SK-N-SH treated with all-trans-retinoic acid at 6 μM for 48 hours (cell line): ENCODE results near the gene ARHGEF12.

Experiments
- ATAC-seq: fragments of 200-7000 bp; cut with Tn5 transposase; 3 replicates; pipeline ENCODE4 v1.9.1; 2020; ENCODE audit warnings: mild to moderate bottlenecking, moderate library complexity
- ARNTL ChIP-seq: fragments of 450-650 bp; formaldehyde crosslinking; IDR thresholded peaks from 2 replicates; pipeline ENCODE4 v1.5.0; 2020; ENCODE audit warnings: low read depth, mild to moderate bottlenecking, moderate library complexity, borderline replicate concordance
- BACH2 ChIP-seq: fragments of 250-450 bp; sonication (Bioruptor Pico); IDR thresholded peaks from 2 replicates; pipeline ENCODE4 v1.9.0; 2021; ENCODE audit warnings: mild to moderate bottlenecking, borderline replicate concordance
- CSDC2 ChIP-seq: fragments of 250-450 bp; sonication (Bioruptor Pico); IDR thresholded peaks from 2 replicates; pipeline ENCODE4 v1.5.0; 2020; ENCODE audit warnings: mild to moderate bottlenecking, moderate library complexity
- GLIS3 ChIP-seq: fragments of 250-450 bp; sonication (Bioruptor Pico); IDR thresholded peaks from 2 replicates; pipeline ENCODE4 v1.5.0; 2020; ENCODE audit warnings: mild to moderate bottlenecking, moderate library complexity
- ISL1 ChIP-seq: fragments of 250-450 bp; sonication (Bioruptor Pico); IDR thresholded peaks from 2 replicates; pipeline ENCODE4 v2.1.2; 2022; ENCODE audit warnings: mild to moderate bottlenecking, moderate library complexity
- OSR1 ChIP-seq: fragments of 250-450 bp; sonication (Bioruptor Pico); IDR thresholded peaks from 2 replicates; pipeline ENCODE4 v1.8.0; 2022; ENCODE audit warnings: moderate library complexity, mild to moderate bottlenecking, inconsistent platforms
- PPARA ChIP-seq: fragments of 250-450 bp; sonication (Bioruptor Pico); IDR thresholded peaks from 2 replicates; pipeline ENCODE4 v1.5.0; 2020; ENCODE audit warnings: mild to moderate bottlenecking, borderline replicate concordance
- RARB ChIP-seq: fragments of 250-450 bp; sonication (Bioruptor Pico); IDR thresholded peaks from 2 replicates; pipeline ENCODE4 v1.8.0; 2021; ENCODE audit warnings: mild to moderate bottlenecking, moderate library complexity
- SNAI2 ChIP-seq: fragments of 250-450 bp; sonication (Bioruptor Pico); IDR thresholded peaks from 2 replicates; pipeline ENCODE4 v1.5.0; 2020; ENCODE audit warnings: mild to moderate bottlenecking, moderate library complexity
- TCF4 ChIP-seq: fragments of 250-450 bp; sonication (Bioruptor Pico); IDR thresholded peaks from 2 replicates; pipeline ENCODE4 v1.8.0; 2021; ENCODE audit warnings: mild to moderate bottlenecking, moderate library complexity, borderline replicate concordance
- TOX ChIP-seq: fragments of 250-450 bp; sonication (Bioruptor Pico); IDR thresholded peaks from 2 replicates; pipeline ENCODE4 v1.8.0; 2021; ENCODE audit warnings: mild to moderate bottlenecking, moderate library complexity, borderline replicate concordance
- ZC3H10 ChIP-seq: fragments of 250-450 bp; sonication (Bioruptor Pico); IDR thresholded peaks from 2 replicates; pipeline ENCODE4 v1.5.1; 2021; ENCODE audit warnings: mild to moderate bottlenecking, moderate library complexity
- ZFP3 ChIP-seq: fragments of 250-450 bp; sonication (Bioruptor Pico); IDR thresholded peaks from 2 replicates; pipeline ENCODE4 v1.5.0; 2020; ENCODE audit warnings: mild to moderate bottlenecking, moderate library complexity
- ZFP30 ChIP-seq: fragments of 450-650 bp; formaldehyde crosslinking; IDR thresholded peaks from 2 replicates; pipeline ENCODE4 v1.5.0; 2022; ENCODE audit warnings: mild to moderate bottlenecking, moderate library complexity
- ZNF565 ChIP-seq: fragments of 450-650 bp; formaldehyde crosslinking; conservative IDR thresholded peaks from 2 replicates; pipeline ENCODE4 v1.5.0; 2020; ENCODE audit warnings: low read depth, mild to moderate bottlenecking, moderate library complexity
- ZNF70 ChIP-seq: fragments of 450-650 bp; formaldehyde crosslinking; IDR thresholded peaks from 2 replicates; pipeline ENCODE4 v1.5.0; 2020; ENCODE audit warnings: mild to moderate bottlenecking, moderate library complexity
- ZNF8 ChIP-seq: fragments of 450-650 bp; formaldehyde crosslinking; IDR thresholded peaks from 2 replicates; pipeline ENCODE4 v1.5.0; 2020; ENCODE audit warnings: mild to moderate bottlenecking, moderate library complexity
- TF ChIP-seq, protein P1 (sequence below): fragments of 250-450 bp; sonication (Bioruptor Pico); IDR thresholded peaks from 2 replicates; pipeline ENCODE4 v1.5.0; 2020; ENCODE audit warnings: mild to moderate bottlenecking, moderate library complexity
- TF ChIP-seq, protein P2 (sequence below): fragments of 250-450 bp; sonication (Bioruptor Pico); IDR thresholded peaks from 2 replicates; pipeline ENCODE4 v1.5.1; 2021; ENCODE audit warnings: mild to moderate bottlenecking, moderate library complexity
- TF ChIP-seq, protein P3 (sequence below): fragments of 250-450 bp; sonication (Bioruptor Pico); IDR thresholded peaks from 2 replicates; pipeline ENCODE4 v1.5.1; 2020; ENCODE audit warnings: low read depth, mild to moderate bottlenecking, moderate library complexity

ARHGEF12 gene

DNA sequence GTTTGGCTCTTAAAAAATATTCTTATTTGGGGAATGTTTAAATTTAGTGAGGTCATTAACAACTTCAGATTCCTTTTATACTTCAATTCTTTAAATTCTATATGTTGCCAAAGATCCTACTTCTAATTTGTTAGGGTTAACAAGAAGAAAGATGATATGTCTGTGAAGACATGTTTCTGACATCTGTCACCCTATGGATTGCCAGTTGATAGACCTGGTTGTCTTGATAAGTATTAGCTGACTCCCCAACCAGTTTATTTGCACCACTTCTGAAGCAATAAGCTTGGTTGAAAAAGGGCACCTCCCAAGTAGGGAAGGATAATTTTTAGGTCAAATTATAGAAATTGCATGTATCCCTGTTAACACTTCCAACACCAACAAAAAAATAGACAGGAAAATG is 29.3 kb downstream of the ARHGEF12 start:
- no peak for TF ChIP-seq OSR1 (CRISPR knock-in tag)
- no peak for TF ChIP-seq ZFP30 (CRISPR knock-in tag)
- TF ChIP-seq BACH2 (CRISPR knock-in tag): no peak
- TF ChIP-seq ISL1 (CRISPR knock-in tag): no peak
- TF ChIP-seq RARB (CRISPR knock-in tag): no peak
- TF ChIP-seq, protein P1, sequence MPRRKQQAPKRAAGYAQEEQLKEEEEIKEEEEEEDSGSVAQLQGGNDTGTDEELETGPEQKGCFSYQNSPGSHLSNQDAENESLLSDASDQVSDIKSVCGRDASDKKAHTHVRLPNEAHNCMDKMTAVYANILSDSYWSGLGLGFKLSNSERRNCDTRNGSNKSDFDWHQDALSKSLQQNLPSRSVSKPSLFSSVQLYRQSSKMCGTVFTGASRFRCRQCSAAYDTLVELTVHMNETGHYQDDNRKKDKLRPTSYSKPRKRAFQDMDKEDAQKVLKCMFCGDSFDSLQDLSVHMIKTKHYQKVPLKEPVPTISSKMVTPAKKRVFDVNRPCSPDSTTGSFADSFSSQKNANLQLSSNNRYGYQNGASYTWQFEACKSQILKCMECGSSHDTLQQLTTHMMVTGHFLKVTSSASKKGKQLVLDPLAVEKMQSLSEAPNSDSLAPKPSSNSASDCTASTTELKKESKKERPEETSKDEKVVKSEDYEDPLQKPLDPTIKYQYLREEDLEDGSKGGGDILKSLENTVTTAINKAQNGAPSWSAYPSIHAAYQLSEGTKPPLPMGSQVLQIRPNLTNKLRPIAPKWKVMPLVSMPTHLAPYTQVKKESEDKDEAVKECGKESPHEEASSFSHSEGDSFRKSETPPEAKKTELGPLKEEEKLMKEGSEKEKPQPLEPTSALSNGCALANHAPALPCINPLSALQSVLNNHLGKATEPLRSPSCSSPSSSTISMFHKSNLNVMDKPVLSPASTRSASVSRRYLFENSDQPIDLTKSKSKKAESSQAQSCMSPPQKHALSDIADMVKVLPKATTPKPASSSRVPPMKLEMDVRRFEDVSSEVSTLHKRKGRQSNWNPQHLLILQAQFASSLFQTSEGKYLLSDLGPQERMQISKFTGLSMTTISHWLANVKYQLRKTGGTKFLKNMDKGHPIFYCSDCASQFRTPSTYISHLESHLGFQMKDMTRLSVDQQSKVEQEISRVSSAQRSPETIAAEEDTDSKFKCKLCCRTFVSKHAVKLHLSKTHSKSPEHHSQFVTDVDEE (CRISPR knock-in tag): no peak
- no peak for TF ChIP-seq ZNF70 (CRISPR knock-in tag)
- TF ChIP-seq SNAI2 (CRISPR knock-in tag): no peak
- no peak for TF ChIP-seq TOX (CRISPR knock-in tag)
- no peak for ATAC-seq

DNA sequence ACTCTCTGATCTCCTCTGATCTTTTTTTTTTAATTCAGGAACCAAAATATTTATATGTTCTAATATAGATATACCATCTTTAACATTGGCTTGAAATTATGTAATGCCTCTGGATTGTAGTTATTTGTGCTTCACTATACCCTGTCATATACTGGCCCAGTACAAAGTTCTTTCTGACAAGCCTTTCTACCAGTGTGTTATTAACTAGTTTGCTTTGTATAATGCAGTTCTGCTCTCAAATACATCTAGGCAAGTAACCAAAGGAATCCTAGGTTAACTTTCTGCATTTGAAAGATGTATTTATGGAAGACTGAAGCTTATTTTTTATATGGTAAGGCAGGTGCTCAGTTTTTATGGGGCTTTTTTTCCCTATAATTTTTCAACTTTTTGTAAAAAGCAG is 36.1 kb downstream of the ARHGEF12 start:
- peak; percentile 55; the same call in 2 of the 3 replicates for ATAC-seq
- TF ChIP-seq, protein P2, sequence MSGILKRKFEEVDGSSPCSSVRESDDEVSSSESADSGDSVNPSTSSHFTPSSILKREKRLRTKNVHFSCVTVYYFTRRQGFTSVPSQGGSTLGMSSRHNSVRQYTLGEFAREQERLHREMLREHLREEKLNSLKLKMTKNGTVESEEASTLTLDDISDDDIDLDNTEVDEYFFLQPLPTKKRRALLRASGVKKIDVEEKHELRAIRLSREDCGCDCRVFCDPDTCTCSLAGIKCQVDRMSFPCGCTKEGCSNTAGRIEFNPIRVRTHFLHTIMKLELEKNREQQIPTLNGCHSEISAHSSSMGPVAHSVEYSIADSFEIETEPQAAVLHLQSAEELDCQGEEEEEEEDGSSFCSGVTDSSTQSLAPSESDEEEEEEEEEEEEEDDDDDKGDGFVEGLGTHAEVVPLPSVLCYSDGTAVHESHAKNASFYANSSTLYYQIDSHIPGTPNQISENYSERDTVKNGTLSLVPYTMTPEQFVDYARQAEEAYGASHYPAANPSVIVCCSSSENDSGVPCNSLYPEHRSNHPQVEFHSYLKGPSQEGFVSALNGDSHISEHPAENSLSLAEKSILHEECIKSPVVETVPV: no peak
- TF ChIP-seq GLIS3 (CRISPR knock-in tag): no peak
- TF ChIP-seq, protein P1 (CRISPR knock-in tag): no peak
- no peak for TF ChIP-seq TCF4
- no peak for TF ChIP-seq RARB (CRISPR knock-in tag)
- TF ChIP-seq ZNF70 (CRISPR knock-in tag): no peak
- TF ChIP-seq ZC3H10 (CRISPR knock-in tag): no peak
- no peak for TF ChIP-seq ZNF8 (CRISPR knock-in tag)
- TF ChIP-seq ARNTL (CRISPR knock-in tag): no peak
- TF ChIP-seq ZNF565 (CRISPR knock-in tag): no peak
- TF ChIP-seq ZFP3 (CRISPR knock-in tag): no peak
- no peak for TF ChIP-seq OSR1 (CRISPR knock-in tag)
- no peak for TF ChIP-seq ISL1 (CRISPR knock-in tag)
- TF ChIP-seq, protein P3, sequence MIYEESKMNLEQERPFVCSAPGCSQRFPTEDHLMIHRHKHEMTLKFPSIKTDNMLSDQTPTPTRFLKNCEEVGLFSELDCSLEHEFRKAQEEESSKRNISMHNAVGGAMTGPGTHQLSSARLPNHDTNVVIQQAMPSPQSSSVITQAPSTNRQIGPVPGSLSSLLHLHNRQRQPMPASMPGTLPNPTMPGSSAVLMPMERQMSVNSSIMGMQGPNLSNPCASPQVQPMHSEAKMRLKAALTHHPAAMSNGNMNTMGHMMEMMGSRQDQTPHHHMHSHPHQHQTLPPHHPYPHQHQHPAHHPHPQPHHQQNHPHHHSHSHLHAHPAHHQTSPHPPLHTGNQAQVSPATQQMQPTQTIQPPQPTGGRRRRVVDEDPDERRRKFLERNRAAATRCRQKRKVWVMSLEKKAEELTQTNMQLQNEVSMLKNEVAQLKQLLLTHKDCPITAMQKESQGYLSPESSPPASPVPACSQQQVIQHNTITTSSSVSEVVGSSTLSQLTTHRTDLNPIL (CRISPR knock-in tag): no peak
- no peak for TF ChIP-seq PPARA
- TF ChIP-seq BACH2 (CRISPR knock-in tag): no peak
- no peak for TF ChIP-seq CSDC2 (CRISPR knock-in tag)

DNA sequence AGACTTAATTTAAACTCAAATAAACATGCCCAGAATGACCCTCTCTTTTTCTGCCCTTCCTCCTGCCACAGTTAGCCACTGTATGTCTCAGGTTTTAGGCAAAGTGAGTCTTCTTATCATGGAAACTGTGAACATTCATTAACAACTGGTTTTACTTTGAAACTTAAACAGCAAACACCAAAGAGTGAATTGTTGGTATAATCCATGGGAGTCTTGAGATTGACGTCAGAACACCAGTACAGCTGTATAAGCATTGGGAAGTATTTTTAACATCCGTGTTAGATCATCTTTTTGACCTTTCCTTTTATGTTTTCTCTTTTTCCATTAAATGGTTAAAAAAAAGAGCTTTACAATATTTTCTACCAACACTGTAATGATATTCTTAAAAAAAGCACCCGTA is 38.9 kb downstream of the ARHGEF12 start:
- no peak for ATAC-seq

DNA sequence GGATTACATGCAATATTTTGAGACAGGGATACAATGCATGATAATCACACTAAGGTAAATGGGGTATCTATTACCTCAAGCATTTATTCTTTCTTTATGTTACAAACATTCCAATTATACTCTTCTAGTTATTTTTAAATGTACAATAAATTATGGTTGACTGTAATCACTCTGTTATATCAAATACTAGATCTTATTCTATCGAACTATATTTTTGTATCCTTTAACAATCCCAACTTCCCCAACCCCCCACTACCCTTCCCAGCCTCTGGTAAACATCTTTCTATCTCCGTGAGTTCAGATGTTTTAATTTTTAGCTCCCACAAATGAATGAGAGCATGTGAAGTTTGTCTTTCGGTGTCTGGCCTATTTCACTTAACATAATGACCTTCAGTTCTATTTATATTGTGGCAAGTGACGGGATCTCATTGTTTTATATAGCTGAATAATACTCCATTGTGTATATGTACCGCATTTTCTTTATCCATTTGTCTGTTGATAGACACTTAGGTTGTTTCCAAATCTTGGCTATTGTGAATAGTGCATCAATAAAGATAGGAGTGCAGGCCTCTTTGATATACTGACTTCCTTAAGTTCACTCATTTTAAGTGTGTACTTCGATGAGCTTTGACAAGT is 40.5 kb downstream of the ARHGEF12 start:
- ATAC-seq: no peak
- no peak for TF ChIP-seq PPARA
- peak; percentile 82 for TF ChIP-seq ZNF8 (CRISPR knock-in tag)

More for the DNA sequence above, 38.9 kb downstream of the ARHGEF12 start:
- TF ChIP-seq CSDC2 (CRISPR knock-in tag): no peak
